Measurements from ENCODE around the gene C9orf78.

- no peak for TF ChIP-seq CTCF (IDR thresholded peaks at IDR 0.05; ENCODE audit: insufficient read depth, low read depth, low read length)
- TF ChIP-seq EZH2 (IDR thresholded peaks at IDR 0.05; ENCODE audit: insufficient read depth, low read length), result no peak
These were observed 18.5 kb upstream of the C9orf78 start for GRCh38 chr9:129853614-129854013.
